Frontal cortex (tissue), 4 donors: ENCODE measurements around the gene AP5S1. TPM values are rescaled to one million over a fixed set of nuclear protein-coding genes. Genes with fewer than 3 reads are reported as not detected.

ENCODE experiments used
- DNase-seq, 2 donors: peaks; one replicate each; pipeline ENCODE4 v3.0.0; 2012; ENCODE audit warnings: low spot score in 2 of 2
- FAIRE-seq: peaks from 2 replicates; lab custom pipeline; 2012; peaks lifted over from hg19 to GRCh38; lab: Jason Lieb, UNC
- total RNA-seq: library from RNA; depleted of rRNA; stranded (reverse); fragments of >200 nt; gene quantifications from one replicate; pipeline ENCODE4 v1.2.3, GENCODE V29; 2014
- donor health status: control.
- donor health status: control.
- donor health status: control.

The AP5S1 gene
- total RNA-seq, 1 donor from 2014 or later = 4.1 TPM

DNA sequence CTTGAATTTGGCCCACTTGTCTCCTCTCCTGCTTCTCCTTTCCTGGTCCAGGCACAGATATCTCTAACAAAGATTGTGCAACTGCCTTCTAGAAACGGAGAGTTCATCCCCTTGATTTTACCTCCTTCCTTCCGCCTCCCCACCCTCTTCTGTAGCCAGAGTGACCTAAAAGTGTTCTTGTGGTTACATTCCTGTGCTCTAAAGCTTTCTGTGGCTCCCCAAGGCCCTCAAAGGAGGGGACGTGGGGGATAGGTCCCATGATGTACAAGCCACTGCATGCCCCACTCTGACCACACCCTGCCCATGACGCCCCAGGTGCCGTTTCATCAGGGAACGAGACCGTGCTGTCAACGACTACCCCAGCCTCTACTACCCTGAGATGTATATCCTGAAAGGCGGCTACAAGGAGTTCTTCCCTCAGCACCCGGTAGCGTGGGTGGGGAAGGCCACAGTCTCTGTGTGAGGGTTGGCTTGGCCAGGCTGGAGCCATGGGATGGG, 16.0 kb upstream of the AP5S1 start:
- no peak for DNase-seq
- FAIRE-seq = no peak

DNA sequence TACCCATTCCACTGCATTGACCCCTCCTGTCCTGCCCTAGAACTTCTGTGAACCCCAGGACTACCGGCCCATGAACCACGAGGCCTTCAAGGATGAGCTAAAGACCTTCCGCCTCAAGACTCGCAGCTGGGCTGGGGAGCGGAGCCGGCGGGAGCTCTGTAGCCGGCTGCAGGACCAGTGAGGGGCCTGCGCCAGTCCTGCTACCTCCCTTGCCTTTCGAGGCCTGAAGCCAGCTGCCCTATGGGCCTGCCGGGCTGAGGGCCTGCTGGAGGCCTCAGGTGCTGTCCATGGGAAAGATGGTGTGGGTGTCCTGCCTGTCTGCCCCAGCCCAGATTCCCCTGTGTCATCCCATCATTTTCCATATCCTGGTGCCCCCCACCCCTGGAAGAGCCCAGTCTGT, 15.6 kb upstream of the AP5S1 start:
- FAIRE-seq = no peak
- no peak for DNase-seq

DNA sequence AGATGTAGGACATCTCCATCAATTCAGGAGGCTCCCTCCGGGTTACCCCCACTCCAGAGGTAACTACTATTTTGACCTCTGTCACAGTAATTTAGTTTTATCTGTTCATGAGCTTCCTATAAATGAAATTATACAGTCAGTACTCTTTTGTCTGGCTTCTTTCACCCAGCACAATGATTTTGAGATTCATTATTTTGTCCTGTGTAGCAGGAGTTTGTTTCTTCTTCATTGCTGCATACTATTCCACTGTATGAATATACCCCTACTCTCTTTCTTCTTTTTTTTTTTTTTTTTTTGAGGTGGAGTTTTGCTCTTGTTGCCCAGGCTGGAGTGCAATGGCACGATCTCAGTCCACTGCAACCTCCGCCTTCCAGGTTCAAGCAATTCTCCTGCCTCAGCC, 11.8 kb upstream of the AP5S1 start:
- DNase-seq = no peak

DNA sequence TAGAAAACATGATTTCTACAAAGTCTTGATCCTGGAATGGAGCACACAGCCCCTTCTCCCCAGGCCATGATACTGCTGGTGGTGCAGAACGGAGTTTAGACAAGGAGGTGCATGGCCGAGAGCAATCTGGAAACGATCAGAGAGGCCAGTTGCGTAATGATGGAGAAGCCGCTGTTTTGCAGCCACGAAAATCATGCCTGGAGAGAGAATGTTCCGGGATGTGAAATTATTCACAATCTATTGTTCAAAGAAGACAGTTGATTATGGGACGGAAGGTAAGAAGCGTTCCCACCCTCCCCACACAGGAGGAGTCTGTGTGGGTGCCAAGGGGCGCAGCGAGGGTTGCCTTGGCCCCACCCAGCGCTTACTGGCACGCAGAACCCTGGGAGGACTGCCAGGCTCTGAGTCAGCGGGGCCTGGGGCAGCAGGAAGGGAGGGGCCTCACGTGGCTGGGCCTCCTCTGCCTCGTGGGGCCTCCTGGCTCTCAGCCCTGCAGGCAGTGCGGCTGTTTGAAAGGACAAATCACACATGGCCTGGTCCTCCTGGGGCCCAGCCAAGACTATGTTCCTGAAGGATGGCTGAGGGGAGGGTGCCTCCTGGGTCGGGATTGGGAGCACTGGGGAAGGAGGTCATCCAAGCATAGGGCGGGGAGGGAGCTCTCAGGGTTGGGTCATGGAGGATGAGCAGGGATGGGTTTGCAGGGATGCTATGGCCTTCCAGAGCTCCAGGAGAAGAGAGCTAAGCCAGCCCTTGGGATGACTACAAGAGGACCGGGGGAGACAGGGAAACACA, 8.7 kb upstream of the AP5S1 start:
- FAIRE-seq = no peak
- peak; percentile 77 to 93 for DNase-seq

More for the DNA sequence above, 11.8 kb upstream of the AP5S1 start:
- no peak for FAIRE-seq

DNA sequence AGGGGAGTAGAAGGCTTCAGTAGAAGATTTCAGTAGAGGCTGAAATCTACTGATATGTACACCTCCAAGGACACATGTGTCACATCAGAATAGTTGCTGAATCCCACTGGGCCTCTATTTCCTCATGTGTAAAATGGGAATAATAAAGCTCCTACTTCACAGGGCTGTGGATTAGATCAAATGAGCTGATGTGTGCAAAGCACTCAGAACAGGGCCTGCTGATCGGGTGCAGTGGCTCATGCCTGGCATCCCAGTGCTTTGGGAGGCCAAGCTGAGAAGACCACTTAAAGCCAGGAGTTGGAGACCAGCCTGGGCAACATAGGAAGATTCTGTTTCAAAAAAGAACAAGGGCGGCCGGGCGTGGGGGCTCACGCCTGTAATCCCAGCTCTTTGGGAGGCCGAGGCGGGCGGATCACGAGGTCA, 8.1 kb upstream of the AP5S1 start:
- DNase-seq (no peak), FAIRE-seq (no peak)

DNA sequence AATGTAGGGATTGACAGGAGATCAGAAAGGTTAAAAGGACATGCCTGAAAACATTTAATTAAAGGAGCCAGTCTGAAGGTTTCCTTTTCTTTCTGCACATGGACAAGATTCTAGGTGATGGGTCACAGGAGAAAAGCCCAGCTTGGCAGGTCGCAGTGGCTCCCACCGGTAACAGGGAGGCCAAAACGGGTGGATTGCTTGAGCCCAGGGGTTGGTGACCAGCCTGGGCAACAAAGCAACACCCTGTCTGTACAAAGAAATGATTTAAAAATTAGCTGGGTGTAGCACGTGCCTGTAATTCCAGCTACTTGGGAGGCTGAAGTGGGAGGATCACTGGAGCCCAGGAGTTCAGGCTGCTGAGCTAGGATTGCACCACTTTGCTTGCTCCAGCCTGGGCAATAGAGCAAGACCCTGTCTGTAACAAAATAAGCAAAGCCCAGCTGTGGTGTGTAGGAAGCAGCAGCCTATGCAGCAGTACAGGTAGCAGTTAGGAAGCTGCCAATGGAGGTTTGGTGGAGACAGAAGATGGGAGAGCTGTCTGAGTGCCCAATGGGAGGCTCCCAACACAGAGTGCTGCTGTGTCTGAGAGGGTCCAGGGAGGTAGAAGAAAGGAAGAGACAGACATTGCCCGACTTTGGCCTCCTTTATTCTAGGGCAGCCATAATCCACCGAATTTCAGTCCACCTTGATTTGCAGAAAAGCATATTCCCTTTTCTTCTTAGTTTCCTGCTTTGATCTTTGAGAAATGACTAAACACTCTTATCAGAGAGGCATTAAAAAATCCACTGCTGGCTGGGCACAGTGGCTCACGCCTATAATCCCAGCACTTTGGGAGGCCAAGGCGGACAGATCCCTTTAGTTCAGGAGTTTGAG, 7.1 kb upstream of the AP5S1 start:
- no peak for FAIRE-seq
- no peak for DNase-seq

DNA sequence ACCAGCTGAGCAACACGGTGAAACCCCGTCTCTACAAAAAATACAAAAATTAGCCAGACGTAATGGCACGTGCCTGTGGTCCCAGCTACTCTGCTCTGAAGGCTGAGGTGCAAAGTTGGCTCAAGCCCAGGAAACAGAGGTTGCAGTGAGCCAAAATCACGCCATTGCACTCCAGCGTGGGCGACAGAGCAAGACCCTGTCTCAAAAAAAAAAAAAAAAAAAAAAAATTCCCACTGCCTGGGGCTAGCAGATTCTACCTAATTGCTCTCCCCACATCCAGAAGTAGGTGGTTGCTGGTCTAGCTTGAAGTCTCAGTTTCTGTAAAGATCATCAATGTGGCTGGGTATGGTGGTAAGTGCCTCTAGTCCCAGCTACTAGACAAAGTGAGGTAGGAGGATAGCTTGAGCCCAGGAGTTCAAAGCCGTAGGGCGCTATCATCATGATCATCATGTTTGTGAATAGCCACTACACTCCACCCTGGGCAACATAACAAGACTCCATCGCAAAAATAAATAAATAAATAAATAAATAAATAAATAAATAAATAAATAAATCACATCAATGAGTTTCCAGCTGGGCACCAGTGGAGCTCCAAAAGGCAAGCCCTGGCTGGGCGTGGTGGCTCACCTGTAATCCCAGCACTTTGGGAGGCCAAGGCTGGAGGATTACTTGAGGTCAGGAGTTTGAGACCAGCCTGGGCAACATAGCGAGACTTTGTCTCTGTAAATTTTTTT, 6.3 kb upstream of the AP5S1 start:
- FAIRE-seq (no peak), DNase-seq (no peak)

DNA sequence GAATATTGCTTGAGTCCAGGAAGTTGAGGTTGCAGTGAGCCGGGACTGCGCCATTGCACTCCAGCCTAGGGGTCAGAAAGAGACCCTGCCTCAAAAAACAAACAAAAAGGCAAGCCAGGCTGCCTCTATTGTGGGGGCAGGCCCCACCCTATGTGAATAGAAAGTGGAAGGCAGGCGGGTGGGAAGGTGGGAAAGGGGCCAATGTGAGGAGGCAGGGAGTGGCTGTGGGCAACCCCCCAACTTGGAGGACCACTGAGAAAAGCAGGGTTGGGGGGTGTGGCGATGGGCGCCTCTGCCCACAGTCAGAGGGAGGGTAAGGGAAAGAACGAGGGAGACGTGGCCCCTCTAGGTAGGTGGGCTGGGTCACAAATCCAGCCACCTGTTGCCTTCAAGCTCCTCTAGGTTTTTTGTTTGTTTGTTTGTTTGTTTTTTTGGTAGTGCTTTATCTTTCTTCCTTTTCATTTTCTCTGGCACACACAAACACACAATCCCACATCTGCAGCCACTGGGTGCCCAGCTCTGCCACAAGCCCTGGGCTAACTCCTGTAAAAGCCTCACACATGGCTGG, 5.3 kb upstream of the AP5S1 start:
- FAIRE-seq = no peak
- DNase-seq = no peak

DNA sequence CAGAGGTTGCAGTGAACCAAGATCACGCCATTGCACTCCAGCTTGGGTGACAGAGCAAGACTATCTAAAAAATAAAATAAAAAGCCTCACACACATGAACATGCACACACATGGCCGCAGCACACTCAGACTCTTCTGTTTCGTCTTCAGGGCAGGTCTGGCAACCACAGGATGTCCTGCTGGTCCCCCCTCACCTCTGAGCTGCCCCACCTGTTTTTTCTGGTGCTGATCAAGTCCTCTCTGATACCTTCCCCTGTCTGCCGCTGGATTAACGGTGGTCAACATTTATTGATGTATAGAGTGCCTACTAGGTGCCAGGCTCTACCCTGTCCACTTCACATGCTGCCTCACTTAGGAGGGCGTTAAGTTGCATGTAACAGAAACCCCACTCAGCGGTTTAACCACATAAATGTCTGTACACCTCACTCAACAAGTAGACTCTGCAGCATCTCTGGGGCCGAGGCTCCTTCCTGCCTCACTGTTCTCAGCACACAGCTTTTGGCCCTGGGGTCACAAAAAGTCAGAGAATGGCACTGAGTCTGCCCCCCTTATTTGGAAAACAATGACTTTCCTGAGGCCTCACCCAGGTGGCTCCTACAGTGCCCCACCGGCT, 4.5 kb upstream of the AP5S1 start:
- DNase-seq (no peak), FAIRE-seq (no peak)

DNA sequence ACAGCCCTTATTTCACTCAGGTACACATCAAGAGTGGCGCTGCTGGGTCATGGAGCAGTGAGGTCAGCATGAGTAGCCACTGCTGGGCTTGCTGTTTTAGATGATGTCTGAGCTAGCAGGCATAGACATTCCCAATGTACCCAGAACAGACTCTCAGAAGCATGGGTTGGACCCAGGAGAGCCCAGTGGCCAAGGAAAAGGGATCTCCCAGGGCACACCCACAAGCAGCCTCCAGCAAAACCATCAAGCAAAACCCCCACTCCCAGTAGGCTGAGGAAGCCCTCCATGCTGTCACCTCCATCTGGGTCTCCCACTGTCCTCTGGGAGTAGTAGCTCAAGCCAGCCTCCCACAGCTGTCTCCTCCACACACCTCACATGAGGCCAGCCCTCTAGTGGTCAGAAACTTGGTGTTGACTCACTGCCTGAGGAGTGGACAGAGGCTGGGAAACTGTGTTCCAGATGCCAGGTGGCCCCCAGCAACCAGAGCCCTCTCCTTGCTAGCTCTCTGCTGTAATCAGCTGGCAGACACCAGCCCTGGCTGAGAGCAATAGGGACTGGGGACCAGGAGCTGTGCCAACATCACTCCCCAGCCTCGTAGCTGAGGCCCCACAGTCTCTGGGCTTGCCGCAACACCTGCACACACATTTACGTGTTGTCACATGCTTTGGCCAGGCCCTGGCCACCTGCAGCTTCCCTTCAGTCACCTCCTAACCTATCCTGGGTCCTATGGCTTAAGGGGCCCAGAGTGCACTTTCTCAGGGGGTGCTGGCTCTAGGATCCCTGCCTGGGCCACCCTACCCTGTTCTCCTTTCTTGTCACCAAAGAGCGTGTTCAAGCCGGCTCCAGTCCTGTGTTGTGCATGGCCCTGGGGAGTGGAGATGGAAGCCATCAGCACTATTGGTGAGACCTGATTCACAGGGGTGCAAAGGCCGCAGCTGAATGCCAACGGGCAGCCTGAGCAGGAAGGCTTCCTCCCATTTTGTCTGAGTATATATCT, 1.9 kb upstream of the AP5S1 start:
- DNase-seq (no peak), FAIRE-seq (no peak)

DNA sequence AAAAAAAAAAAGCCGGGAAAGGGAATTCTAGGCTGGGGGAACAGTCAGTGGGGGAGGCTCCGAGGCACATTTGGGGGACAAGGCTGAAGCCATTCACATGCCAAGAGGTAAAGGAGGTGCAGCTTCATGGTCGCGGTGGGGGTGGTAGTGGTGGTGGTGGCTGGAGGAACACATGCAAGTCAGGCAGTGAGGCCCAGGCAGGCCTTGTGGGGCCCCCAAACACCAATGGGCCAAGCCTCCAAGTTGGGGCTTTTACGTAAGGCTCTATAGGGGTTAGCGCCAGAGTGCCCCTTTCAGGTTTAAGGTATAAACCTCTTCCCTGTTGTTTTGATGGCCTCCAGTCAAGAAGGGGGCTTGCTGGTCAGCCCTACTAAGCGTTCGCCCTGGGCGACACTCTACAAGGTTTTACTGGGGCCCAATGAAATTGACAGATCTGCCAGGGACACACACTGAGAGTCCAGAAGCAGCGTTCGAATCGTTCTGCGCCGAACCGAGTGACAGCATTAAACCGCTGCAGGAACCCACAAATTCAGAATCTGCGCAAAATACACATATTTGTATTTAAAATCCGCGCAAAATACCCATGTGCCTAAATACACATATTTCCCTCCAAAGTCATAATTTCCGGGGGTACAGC, 818 bp upstream of the AP5S1 start:
- no peak for FAIRE-seq
- no peak for DNase-seq

DNA sequence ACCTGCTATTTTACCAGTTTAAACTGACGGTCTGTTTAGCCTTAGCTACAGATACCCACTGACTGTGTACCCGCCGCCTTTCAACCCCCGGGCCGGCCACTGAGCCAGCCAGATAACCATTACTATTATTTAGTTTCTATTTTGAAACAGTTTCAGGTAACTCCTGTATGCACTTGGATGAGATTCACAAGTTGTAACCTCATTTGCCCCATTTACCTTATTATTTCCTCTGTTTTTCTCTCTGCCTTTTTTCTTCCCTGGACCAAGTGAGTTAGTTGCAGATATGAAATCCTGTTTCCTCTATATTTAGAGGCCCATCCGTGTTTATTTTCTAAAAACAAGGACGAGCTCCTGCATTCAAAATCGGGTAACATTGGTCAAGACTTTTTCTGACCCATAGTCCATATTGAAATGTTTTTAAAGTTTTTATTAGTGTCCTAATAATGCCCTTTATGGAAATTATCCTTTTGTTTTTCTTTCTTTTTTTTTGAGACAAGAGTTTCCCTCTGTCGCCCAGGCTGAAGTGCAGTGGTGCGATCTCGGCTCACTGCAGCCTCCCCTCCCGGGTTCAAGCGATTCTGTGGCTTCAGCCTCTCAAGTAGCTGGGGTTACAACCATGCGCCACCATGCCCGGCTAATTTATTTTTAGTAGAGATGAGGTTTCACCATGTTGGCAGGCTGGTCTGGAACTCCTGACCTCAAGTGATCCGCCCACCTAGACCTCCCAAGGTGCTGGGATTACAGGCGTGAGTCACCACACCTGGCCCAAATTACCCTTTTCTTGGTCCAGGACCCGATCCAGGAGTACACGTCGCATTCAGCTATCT, 767 bp downstream of the AP5S1 start:
- no peak for FAIRE-seq

DNA sequence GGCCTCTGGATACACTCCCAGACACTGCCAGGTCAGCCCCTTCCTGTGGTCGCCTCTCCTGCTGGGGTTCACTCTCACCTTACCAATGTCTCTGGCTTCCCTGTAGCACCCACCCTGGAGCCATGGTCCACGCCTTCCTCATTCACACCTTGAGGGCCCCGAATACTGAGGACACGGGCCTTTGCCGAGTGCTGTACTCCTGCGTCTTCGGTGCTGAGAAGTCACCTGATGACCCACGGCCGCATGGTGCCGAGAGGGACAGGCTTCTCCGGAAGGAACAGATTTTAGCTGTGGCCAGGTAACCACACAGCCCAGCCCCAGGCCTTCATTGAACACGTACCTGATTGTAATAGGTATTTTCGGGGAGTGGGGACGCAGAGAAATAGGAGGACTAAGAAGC, 1.6 kb downstream of the AP5S1 start:
- FAIRE-seq = no peak
- DNase-seq = no peak

More for the DNA sequence above, 767 bp downstream of the AP5S1 start:
- DNase-seq = no peak

DNA sequence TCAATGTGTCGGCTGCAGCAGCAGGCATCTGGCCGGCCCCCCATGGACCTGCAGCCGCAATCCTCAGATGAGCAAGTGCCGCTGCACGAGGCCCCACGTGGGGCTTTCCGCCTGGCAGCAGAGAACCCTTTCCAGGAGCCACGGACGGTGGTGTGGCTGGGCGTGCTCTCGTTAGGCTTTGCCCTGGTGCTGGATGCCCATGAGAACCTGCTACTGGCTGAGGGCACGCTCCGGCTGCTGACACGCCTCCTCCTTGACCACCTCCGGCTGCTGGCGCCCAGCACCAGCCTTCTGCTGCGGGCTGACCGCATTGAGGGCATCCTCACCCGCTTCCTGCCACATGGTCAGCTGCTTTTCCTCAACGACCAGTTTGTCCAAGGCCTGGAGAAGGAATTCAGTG, 3.5 kb downstream of the AP5S1 start:
- no peak for DNase-seq
- FAIRE-seq = no peak

DNA sequence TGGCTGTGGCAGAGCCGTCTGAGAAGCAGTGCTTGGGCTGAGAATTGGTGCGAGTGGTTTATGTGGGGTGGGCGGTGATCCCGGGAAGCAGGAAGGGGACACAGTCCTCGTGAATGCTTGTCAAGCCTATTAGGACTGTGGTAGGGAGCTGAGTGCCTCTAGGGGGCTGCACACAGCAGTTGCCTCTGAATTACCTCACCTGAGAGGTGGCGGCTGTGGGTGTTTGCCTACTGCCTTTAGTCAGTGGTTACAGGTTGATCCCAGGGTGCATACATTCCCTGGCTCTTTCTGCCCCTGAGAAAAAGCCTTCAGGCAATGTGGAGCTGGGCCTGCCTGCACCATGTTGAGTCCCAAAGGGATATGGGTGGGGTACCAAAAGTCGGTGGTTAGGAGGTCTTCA, 5.2 kb downstream of the AP5S1 start:
- FAIRE-seq (no peak), DNase-seq (no peak)

DNA sequence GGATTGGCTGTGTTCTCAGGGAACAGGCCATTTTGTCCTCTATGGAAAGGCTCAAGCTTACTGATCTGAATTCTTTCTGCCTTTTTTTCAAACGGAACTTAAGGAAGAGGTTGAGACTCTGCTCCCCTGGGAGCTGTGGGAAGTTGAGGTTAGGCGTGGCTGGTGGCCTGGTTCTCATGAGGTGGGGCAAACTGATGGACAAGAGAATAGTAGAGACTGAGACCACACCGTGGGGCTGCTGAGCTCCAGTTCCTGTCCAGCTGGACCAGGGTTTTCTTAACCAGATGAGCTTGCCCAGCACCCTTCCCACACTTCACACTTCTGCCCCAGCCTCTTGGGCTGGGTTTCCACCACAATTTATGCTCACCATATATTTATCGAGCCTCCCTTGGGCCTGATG, 6.1 kb downstream of the AP5S1 start:
- FAIRE-seq = no peak
- DNase-seq = no peak

DNA sequence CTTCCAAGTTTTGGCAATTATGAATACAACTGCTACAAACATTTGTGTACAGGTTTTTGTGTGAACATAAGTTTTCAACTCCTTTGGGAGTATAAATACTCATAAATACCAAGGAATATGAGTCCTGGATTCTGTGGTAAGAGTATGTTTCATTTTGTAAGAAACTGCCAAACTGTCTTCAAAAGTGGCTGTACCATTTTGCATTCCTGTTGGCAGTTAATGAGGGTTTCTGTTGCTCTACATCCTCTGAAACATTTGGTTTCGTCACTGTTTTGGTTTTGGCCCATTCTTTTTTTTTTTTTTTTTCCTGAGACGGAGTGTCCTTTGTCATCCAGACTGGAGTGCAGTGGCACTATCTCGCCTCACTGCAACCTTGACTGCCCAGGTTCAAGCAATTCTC, 8.5 kb downstream of the AP5S1 start:
- DNase-seq = no peak
- FAIRE-seq = no peak
